NCI-H2107 treated with DMSO at 0.1 percent for 48 hours (cell line): ENCODE data around the gene FMNL2.

Experiments used
- DNase-seq: peaks from one replicate; lab custom pipeline; 2025; ENCODE audit not compliant: unreplicated experiment; lab: John Stamatoyannopoulos, UW

Gene FMNL2

GRCh38 chr2:152683400-152683799, 348.4 kb downstream of the FMNL2 start:
- no peak for DNase-seq

- no peak for DNase-seq
These were observed 351.3 kb downstream of the FMNL2 start for GRCh38 chr2:152686321-152686720.

- no peak for DNase-seq
These were observed 358.1 kb downstream of the FMNL2 start for GRCh38 chr2:152693033-152693432.

- DNase-seq, result no peak
These were observed 359.2 kb downstream of the FMNL2 start for GRCh38 chr2:152694161-152694661.

- DNase-seq, result no peak
These were observed 360.8 kb downstream of the FMNL2 start for GRCh38 chr2:152695763-152696162.

GRCh38 chr2:152696476-152696875, 361.5 kb downstream of the FMNL2 start:
- no peak for DNase-seq
